Measurements from ENCODE around the gene RELB. TPM values are rescaled to one million over a fixed set of nuclear protein-coding genes. Genes with fewer than 3 reads are reported as not detected.
A peak's percentile ranks its signal among the peaks of the same experiment; 100 is the strongest.

RELB gene
- total and polyA plus RNA-seq, 2 of the 4 experiments (the other 2 are of a cell fraction): 5.0 to 17.2 TPM

DNA sequence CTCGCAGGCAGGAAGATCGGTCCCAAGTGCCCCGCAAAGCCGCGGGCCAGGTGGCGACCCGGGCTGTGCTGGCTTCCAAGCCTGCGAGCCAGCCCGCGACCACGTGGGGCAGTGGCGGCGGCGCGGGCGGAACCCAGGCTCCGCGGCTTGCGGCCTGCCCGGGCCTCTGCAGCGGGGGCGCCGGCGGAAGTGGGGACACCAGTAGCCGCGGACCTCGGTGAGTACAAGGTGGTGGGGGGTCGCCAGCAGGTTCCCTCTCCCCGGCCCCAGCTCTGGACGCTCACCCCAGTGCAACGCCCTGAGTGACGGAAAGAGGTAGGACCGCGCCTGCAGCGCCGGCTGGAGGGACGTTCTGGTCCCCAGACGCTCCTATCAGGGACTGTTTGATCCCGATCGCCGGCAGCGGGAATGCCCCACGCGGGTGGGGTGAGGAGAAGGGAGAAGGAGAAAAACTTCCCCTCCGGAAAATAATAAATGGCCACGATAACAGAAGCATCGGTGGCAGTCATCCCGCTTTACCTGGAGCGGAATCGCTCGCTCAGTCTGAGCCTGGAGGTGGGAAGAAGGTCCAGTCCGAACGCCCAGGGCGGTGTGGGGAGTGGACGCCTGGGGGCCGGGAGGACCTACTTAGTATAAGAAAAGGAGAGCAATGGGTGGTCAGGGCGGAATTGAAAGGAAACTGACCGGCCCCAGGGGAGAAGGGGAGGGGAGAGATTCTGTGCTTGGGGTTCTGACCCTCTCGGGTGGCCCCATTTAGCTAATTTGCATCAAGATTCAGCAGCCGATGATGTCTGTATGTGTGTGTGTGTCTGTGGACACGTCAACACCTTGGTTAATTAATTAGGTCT is 78.0 kb downstream of the RELB start, which contains the start of gene GEMIN7:
Gene GEMIN7, plus strand, starts transcription at position 198 of the 848 bp plus-strand sequence. CDS start 10,855 bp downstream, outside the sequence.
- dilution Hi-C loops (cut with HindIII; ENCODE audit: low sequenced_read_pairs, unreplicated experiment): no loop called here
- no peak for TF ChIP-seq RCOR1 (IDR thresholded peaks at IDR 0.05; ENCODE audit: insufficient replicate concordance, low read length)
- TF ChIP-seq MXI1 (IDR thresholded peaks at IDR 0.05; ENCODE audit: borderline replicate concordance, low read depth, low read length): peak; percentile 91
- TF ChIP-seq SMC3 (IDR thresholded peaks at IDR 0.05; ENCODE audit: low read depth, low read length): no peak
- TF ChIP-seq RAD21 (IDR thresholded peaks at IDR 0.05; ENCODE audit: low read length): peak; percentile 24; the same call in 1 of the 2 replicates
- TF ChIP-seq, protein P1, sequence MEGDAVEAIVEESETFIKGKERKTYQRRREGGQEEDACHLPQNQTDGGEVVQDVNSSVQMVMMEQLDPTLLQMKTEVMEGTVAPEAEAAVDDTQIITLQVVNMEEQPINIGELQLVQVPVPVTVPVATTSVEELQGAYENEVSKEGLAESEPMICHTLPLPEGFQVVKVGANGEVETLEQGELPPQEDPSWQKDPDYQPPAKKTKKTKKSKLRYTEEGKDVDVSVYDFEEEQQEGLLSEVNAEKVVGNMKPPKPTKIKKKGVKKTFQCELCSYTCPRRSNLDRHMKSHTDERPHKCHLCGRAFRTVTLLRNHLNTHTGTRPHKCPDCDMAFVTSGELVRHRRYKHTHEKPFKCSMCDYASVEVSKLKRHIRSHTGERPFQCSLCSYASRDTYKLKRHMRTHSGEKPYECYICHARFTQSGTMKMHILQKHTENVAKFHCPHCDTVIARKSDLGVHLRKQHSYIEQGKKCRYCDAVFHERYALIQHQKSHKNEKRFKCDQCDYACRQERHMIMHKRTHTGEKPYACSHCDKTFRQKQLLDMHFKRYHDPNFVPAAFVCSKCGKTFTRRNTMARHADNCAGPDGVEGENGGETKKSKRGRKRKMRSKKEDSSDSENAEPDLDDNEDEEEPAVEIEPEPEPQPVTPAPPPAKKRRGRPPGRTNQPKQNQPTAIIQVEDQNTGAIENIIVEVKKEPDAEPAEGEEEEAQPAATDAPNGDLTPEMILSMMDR (conservative IDR thresholded peaks at IDR 0.05; ENCODE audit: low read depth, low read length): peak; percentile 26; the same call in 1 of the 2 replicates
- TF ChIP-seq, protein P2, sequence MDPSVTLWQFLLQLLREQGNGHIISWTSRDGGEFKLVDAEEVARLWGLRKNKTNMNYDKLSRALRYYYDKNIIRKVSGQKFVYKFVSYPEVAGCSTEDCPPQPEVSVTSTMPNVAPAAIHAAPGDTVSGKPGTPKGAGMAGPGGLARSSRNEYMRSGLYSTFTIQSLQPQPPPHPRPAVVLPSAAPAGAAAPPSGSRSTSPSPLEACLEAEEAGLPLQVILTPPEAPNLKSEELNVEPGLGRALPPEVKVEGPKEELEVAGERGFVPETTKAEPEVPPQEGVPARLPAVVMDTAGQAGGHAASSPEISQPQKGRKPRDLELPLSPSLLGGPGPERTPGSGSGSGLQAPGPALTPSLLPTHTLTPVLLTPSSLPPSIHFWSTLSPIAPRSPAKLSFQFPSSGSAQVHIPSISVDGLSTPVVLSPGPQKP (IDR thresholded peaks at IDR 0.05; ENCODE audit: borderline replicate concordance, low read depth, low read length): no peak
- no peak for TF ChIP-seq FOS (IDR thresholded peaks at IDR 0.05; ENCODE audit: low read depth, low read length)
- TF ChIP-seq MAZ (IDR thresholded peaks at IDR 0.05; ENCODE audit: borderline replicate concordance, low read depth, low read length): peak; percentile 83
- TF ChIP-seq BHLHE40 (IDR thresholded peaks at IDR 0.05; ENCODE audit: low read depth, low read length): peak; percentile 42; the same call in 1 of the 2 replicates
- TF ChIP-seq MAFK (IDR thresholded peaks at IDR 0.05; ENCODE audit: low read depth, low read length): no peak
- TF ChIP-seq CHD1 (IDR thresholded peaks at IDR 0.05; ENCODE audit: low read depth, low read length): no peak
- no peak; the same call in 1 of the 2 replicates for TF ChIP-seq POLR2A (IDR thresholded peaks at IDR 0.05; ENCODE audit: low read depth, low read length)
- TF ChIP-seq NFE2L2 (IDR thresholded peaks at IDR 0.05; ENCODE audit: low read depth, low read length): no peak

More for the DNA sequence above, 78.0 kb downstream of the RELB start, which contains the start of gene GEMIN7:
- WGBS, 2 experiments (ENCODE audit: extremely low coverage in 2 of 2, insufficient read length in 1 of 2): 2% methylated on average over 12 of the region's 61 CpGs; no CpG with 5 or more reads in 1 of the 2 experiments
- H2AK9ac ChIP-seq (replicated peaks; ENCODE audit: low read depth, low read length, poor library complexity): peak within 1 kb of the TSS; percentile 95
- H3K4me2 ChIP-seq (ENCODE audit: low read depth, low read length): peak within 1 kb of the TSS; percentile 99
- no peaks in the 10 kb centered on the region for H3K9me3 ChIP-seq (ENCODE audit: control insufficient read depth, insufficient read depth, low read length)
- H3K9ac ChIP-seq (ENCODE audit: low read depth, low read length): peak within 1 kb of the TSS; percentile 95
- peaks cover 18 to 42% of the 10 kb centered on the region in 2 experiments for H3K79me1 ChIP-seq (ENCODE audit: low read depth in 1 of 2, low read length in 2 of 2)
- peak; percentile 93 for ATAC-seq (ENCODE audit: low read depth)
- peak within 1 kb of the TSS; percentile 94 for H3K23ac ChIP-seq (ENCODE audit: low read depth, low read length)
- no peaks in the 10 kb centered on the region for H3K27me3 ChIP-seq (ENCODE audit: control insufficient read depth, insufficient read depth, low read length)
- H4K91ac ChIP-seq (ENCODE audit: insufficient read depth, low read depth, low read length): peak within 1 kb of the TSS; percentile 86
- peak within 1 kb of the TSS; percentile 93 for H3K27ac ChIP-seq (ENCODE audit: insufficient read depth, low read length)
- peak within 1 kb of the TSS; percentile 100 for H2AFZ ChIP-seq (replicated peaks; ENCODE audit: low read length, poor library complexity)
- peak within 1 kb of the TSS; percentile 73; the same call in 1 of the 2 replicates for H3K18ac ChIP-seq (ENCODE audit: low read depth, low read length)
- ChIA-PET POLR2A (ENCODE audit: unreplicated experiment) (no interaction called here), CTCF (no interaction called here)
- H2AK5ac ChIP-seq (ENCODE audit: low read depth, low read length): peak within 1 kb of the TSS; percentile 73
- peak within 1 kb of the TSS; percentile 97 to 99 for H4K8ac ChIP-seq (ENCODE audit: low read depth in 2 of 2, low read length in 2 of 2)
- H2BK15ac ChIP-seq (ENCODE audit: low read depth, low read length): 0 out of 3 replicates have a peak within 1 kb of the TSS, but pooled peaks have one; percentile 7
- H4K5ac ChIP-seq (ENCODE audit: low read depth, low read length): peak within 1 kb of the TSS; percentile 98
- intact Hi-C loops (cut with micrococcal nuclease) (no loop called here), in situ Hi-C loops (cut with MboI; ENCODE audit: low sequenced_read_pairs) (no loop called here)
- peak within 1 kb of the TSS; percentile 98 for H3K14ac ChIP-seq (replicated peaks; ENCODE audit: low read depth, low read length)
- BruUV-seq (replicated peaks): no TSS peak
- peak within 1 kb of the TSS; percentile 45; the same call in 1 of the 2 replicates for H2BK120ac ChIP-seq (ENCODE audit: low read depth, low read length)
- peak within 1 kb of the TSS; percentile 99 for H3K4me3 ChIP-seq (ENCODE audit: insufficient read depth, low read depth, low read length)
- H3K4me1 ChIP-seq (ENCODE audit: control insufficient read depth, insufficient read depth, low read length): peaks cover 5% of the 10 kb centered on the region; the same call in 1 of the 2 replicates
- H2BK5ac ChIP-seq (ENCODE audit: low read depth, low read length, poor library complexity, severe bottlenecking): peak within 1 kb of the TSS; percentile 80
- peak; percentile 59 for DNase-seq
- H2BK20ac ChIP-seq (ENCODE audit: low read depth, low read length): no peak within 1 kb of the TSS
- H3K9me1 ChIP-seq (ENCODE audit: insufficient read depth, low read length): peaks cover 15% of the 10 kb centered on the region
- H3K4ac ChIP-seq (ENCODE audit: low read depth, low read length): peak within 1 kb of the TSS; percentile 96
- no peaks in the 10 kb centered on the region for H4K20me1 ChIP-seq (ENCODE audit: insufficient read depth, low read length)
- H3K56ac ChIP-seq (ENCODE audit: extremely low read depth, insufficient read depth, low read length): peak within 1 kb of the TSS; percentile 58
- H3K36me3 ChIP-seq (ENCODE audit: control insufficient read depth, insufficient read depth, low read length): peaks cover 8% of the 10 kb centered on the region

All from IMR-90 (cell line).